SK-N-SH treated with all-trans-retinoic acid at 6 μM for 48 hours (cell line): ENCODE data around the gene CHCHD6.

ENCODE experiments used
- ARNTL ChIP-seq: fragments of 450-650 bp; formaldehyde crosslinking; IDR thresholded peaks from 2 replicates; pipeline ENCODE4 v1.5.0; 2020; ENCODE audit warnings: low read depth, mild to moderate bottlenecking, moderate library complexity, borderline replicate concordance
- CREB5 ChIP-seq: fragments of 250-450 bp; sonication (Bioruptor Pico); IDR thresholded peaks from 2 replicates; pipeline ENCODE4 v1.5.1; 2020; ENCODE audit warnings: low read depth, mild to moderate bottlenecking, moderate library complexity
- ISL1 ChIP-seq: fragments of 250-450 bp; sonication (Bioruptor Pico); IDR thresholded peaks from 2 replicates; pipeline ENCODE4 v2.1.2; 2022; ENCODE audit warnings: mild to moderate bottlenecking, moderate library complexity
- OSR1 ChIP-seq: fragments of 250-450 bp; sonication (Bioruptor Pico); IDR thresholded peaks from 2 replicates; pipeline ENCODE4 v1.8.0; 2022; ENCODE audit warnings: moderate library complexity, mild to moderate bottlenecking, inconsistent platforms
- PATZ1 ChIP-seq: fragments of 250-450 bp; sonication (Bioruptor Pico); IDR thresholded peaks from 2 replicates; pipeline ENCODE4 v1.8.0; 2020; ENCODE audit warnings: mild to moderate bottlenecking, moderate library complexity, borderline replicate concordance
- POU6F1 ChIP-seq: fragments of 250-450 bp; sonication (Bioruptor Pico); IDR thresholded peaks from 2 replicates; pipeline ENCODE4 v1.8.0; 2021; ENCODE audit warnings: low read depth, mild to moderate bottlenecking, moderate library complexity, borderline replicate concordance
- PPARA ChIP-seq: fragments of 250-450 bp; sonication (Bioruptor Pico); IDR thresholded peaks from 2 replicates; pipeline ENCODE4 v1.5.0; 2020; ENCODE audit warnings: mild to moderate bottlenecking, borderline replicate concordance
- TSHZ2 ChIP-seq: fragments of 250-450 bp; sonication (Bioruptor Pico); IDR thresholded peaks from 2 replicates; pipeline ENCODE4 v1.5.0; 2020; ENCODE audit warnings: mild to moderate bottlenecking, moderate library complexity
- ZC3H10 ChIP-seq: fragments of 250-450 bp; sonication (Bioruptor Pico); IDR thresholded peaks from 2 replicates; pipeline ENCODE4 v1.5.1; 2021; ENCODE audit warnings: mild to moderate bottlenecking, moderate library complexity
- ZFP30 ChIP-seq: fragments of 450-650 bp; formaldehyde crosslinking; IDR thresholded peaks from 2 replicates; pipeline ENCODE4 v1.5.0; 2022; ENCODE audit warnings: mild to moderate bottlenecking, moderate library complexity
- ZNF565 ChIP-seq: fragments of 450-650 bp; formaldehyde crosslinking; conservative IDR thresholded peaks from 2 replicates; pipeline ENCODE4 v1.5.0; 2020; ENCODE audit warnings: low read depth, mild to moderate bottlenecking, moderate library complexity
- ZNF70 ChIP-seq: fragments of 450-650 bp; formaldehyde crosslinking; IDR thresholded peaks from 2 replicates; pipeline ENCODE4 v1.5.0; 2020; ENCODE audit warnings: mild to moderate bottlenecking, moderate library complexity
- ZNF8 ChIP-seq: fragments of 450-650 bp; formaldehyde crosslinking; IDR thresholded peaks from 2 replicates; pipeline ENCODE4 v1.5.0; 2020; ENCODE audit warnings: mild to moderate bottlenecking, moderate library complexity

- TF ChIP-seq POU6F1 (no peak), PATZ1 (CRISPR knock-in tag) (no peak), ZNF565 (CRISPR knock-in tag) (no peak), ISL1 (CRISPR knock-in tag) (no peak), TSHZ2 (no peak), ZNF8 (no peak), ARNTL (no peak), CREB5 (CRISPR knock-in tag) (no peak), PPARA (CRISPR knock-in tag) (no peak), ZNF70 (CRISPR knock-in tag) (no peak), ZC3H10 (CRISPR knock-in tag) (no peak), OSR1 (CRISPR knock-in tag) (no peak), ZFP30 (no peak)
Measured at GRCh38 chr3:126659915-126660886, 43.8 kb upstream of the CHCHD6 start.
